Measurements from ENCODE around the gene ATP5PB. TPM values are rescaled to one million over a fixed set of nuclear protein-coding genes. Genes with fewer than 3 reads are reported as not detected.

The ATP5PB gene
- total RNA-seq, 1 experiment from 2014 or later, result 323 TPM

DNA sequence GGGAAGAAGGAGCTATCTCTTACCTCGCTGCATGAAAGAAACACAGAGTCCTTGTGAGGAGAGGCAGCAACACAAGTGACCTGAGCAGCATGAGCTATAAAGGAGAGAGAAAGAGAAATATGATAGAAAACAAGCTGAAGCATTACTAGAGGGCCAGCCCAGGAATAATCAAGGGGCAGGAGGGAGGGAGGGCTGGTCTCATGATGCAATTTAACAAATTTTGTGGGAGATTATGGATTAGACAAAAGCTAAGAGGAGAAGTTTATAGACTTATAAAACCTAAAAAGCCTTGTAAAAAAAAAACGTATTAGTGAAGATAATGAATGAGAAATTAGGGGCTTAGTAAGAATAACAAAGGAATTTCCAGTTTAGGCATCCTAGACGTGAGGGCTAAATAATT is 5.2 kb upstream of the ATP5PB start:
- Histone ChIP-seq H3K9me2 (ENCODE audit: insufficient read depth) (no peaks in the 10 kb centered on the region), H3K27me3 (ENCODE audit: insufficient read depth, low read length) (no peaks in the 10 kb centered on the region), H3K9me3 (ENCODE audit: control insufficient read depth in 1 of 2, insufficient read depth in 1 of 2, low read depth in 1 of 2, low read length in 2 of 2) (no peaks in the 10 kb centered on the region), H2AFZ (ENCODE audit: low read depth, low read length, poor library complexity, severe bottlenecking) (no peak overlapping the region), H3K79me2 (ENCODE audit: insufficient read depth, low read length) (peaks cover 64% of the 10 kb centered on the region), H3K4me3 (replicated peaks in 1 of 2; ENCODE audit: low read depth in 1 of 2, low read length in 2 of 2) (no peak overlapping the region), H3K36me3 (ENCODE audit: control insufficient read depth in 1 of 2, insufficient read depth in 2 of 2, low read length in 2 of 2) (peaks cover 52 to 77% of the 10 kb centered on the region in 2 experiments; a peak in 3 of 4 replicates), H3K9ac (ENCODE audit: low read length) (no peak overlapping the region), H3K27ac (ENCODE audit: low read depth, low read length) (no peak overlapping the region), H4K20me1 (ENCODE audit: insufficient read depth) (no peaks in the 10 kb centered on the region), H3K4me1 (ENCODE audit: control insufficient read depth in 1 of 2, insufficient read depth in 2 of 2, low read length in 2 of 2) (peaks cover 9 to 16% of the 10 kb centered on the region in 2 experiments), H3K4me2 (ENCODE audit: low read length) (no peak overlapping the region)
- BruUV-seq (replicated peaks), result no TSS peak
- no peak for TF ChIP-seq TCF7L2 (IDR thresholded peaks at IDR 0.05; ENCODE audit: borderline replicate concordance, extremely low read depth, insufficient read depth, insufficient read length)
- TF ChIP-seq MAX (IDR thresholded peaks at IDR 0.05), result no peak
- no peak for TF ChIP-seq CEBPB (IDR thresholded peaks at IDR 0.05; ENCODE audit: low read depth)
- TF ChIP-seq SIN3A (IDR thresholded peaks at IDR 0.05; ENCODE audit: low read depth), result no peak
- TF ChIP-seq CBX3 (IDR thresholded peaks at IDR 0.05; ENCODE audit: low read depth), result no peak
- no peak for TF ChIP-seq EZH2phosphoT487 (IDR thresholded peaks at IDR 0.05; ENCODE audit: borderline replicate concordance)
- TF ChIP-seq POLR2A (IDR thresholded peaks at IDR 0.05; ENCODE audit: borderline replicate concordance, extremely low read depth, insufficient read depth, insufficient read length), result no peak
- TF ChIP-seq, protein P1, sequence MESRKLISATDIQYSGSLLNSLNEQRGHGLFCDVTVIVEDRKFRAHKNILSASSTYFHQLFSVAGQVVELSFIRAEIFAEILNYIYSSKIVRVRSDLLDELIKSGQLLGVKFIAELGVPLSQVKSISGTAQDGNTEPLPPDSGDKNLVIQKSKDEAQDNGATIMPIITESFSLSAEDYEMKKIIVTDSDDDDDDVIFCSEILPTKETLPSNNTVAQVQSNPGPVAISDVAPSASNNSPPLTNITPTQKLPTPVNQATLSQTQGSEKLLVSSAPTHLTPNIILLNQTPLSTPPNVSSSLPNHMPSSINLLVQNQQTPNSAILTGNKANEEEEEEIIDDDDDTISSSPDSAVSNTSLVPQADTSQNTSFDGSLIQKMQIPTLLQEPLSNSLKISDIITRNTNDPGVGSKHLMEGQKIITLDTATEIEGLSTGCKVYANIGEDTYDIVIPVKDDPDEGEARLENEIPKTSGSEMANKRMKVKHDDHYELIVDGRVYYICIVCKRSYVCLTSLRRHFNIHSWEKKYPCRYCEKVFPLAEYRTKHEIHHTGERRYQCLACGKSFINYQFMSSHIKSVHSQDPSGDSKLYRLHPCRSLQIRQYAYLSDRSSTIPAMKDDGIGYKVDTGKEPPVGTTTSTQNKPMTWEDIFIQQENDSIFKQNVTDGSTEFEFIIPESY (IDR thresholded peaks at IDR 0.05; ENCODE audit: extremely low read depth, insufficient replicate concordance, low read length), result no peak
- no peak for TF ChIP-seq JUND (IDR thresholded peaks at IDR 0.05)
- no peak for TF ChIP-seq RAD21 (IDR thresholded peaks at IDR 0.05; ENCODE audit: low read depth)
- TF ChIP-seq, protein P2, sequence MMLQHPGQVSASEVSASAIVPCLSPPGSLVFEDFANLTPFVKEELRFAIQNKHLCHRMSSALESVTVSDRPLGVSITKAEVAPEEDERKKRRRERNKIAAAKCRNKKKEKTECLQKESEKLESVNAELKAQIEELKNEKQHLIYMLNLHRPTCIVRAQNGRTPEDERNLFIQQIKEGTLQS (IDR thresholded peaks at IDR 0.05), result no peak
- no peak for TF ChIP-seq EGR1 (IDR thresholded peaks at IDR 0.05; ENCODE audit: low read depth)
- no peak for TF ChIP-seq SP1 (IDR thresholded peaks at IDR 0.05; ENCODE audit: low read depth)
- TF ChIP-seq ELF1 (IDR thresholded peaks at IDR 0.05; ENCODE audit: borderline replicate concordance, low read depth), result no peak
- TF ChIP-seq SRF (IDR thresholded peaks at IDR 0.05; ENCODE audit: low read depth), result no peak
- no peak for TF ChIP-seq ZFX (IDR thresholded peaks at IDR 0.05)
- no peak for ATAC-seq
- intact Hi-C loops (cut with micrococcal nuclease), result no loop called here
- ChIA-PET RAD21 (ENCODE audit: low non-redundant PET in 1 of 2, low total read pairs in 2 of 2, uncharacterized antibody in 2 of 2, unreplicated experiment in 2 of 2) (no interaction called here), CTCF (no interaction called here), POLR2A (no interaction called here)
- DNase-seq (ENCODE audit: low read depth, low spot score), result no peak

Measured in HCT116 (cell line).